A549 (cell line): ENCODE measurements around the gene STAT5B. TPM values are rescaled to one million over a fixed set of nuclear protein-coding genes. Genes with fewer than 3 reads are reported as not detected.

Source experiments
- ATAC-seq, 2 experiments: fragments of 200-7000 bp in 1 of 2; fragments of >200 bp in 1 of 2; cut with Nextera tagmentation in 1 of 2; cut with Tn5 transposase in 1 of 2; 3 replicates each; pipeline versions ENCODE4 v1.8.0 to v1.9.1; 2018 to 2020; ENCODE audit warnings: mild to moderate bottlenecking in 1 of 2, moderate library complexity in 1 of 2
- CTCF ChIA-PET: fragments of 300-600 bp; sonication (Branson Sonifier 250); formaldehyde crosslinking; extraction: SDS; loops from one replicate; lab custom pipeline; 2021; ENCODE audit warnings: antibody characterized with exemption, inconsistent platforms; lab: Yijun Ruan, JAX
- POLR2A ChIA-PET: fragments of 350-600 bp; formaldehyde crosslinking; extraction: SDS; loops from one replicate; lab custom pipeline; 2021; ENCODE audit warnings: antibody characterized with exemption, inconsistent platforms; lab: Yijun Ruan, JAX
- DNase-seq, 2 experiments: peaks; one replicate each; pipeline versions ENCODE4 v3.0.0 to v3.0.0-alpha.2; 2011 to 2016; ENCODE audit warnings: low read depth in 1 of 2, low spot score in 1 of 2
- FAIRE-seq: peaks from 2 replicates; lab custom pipeline; 2011; peaks lifted over from hg19 to GRCh38; lab: Jason Lieb, UNC
- H3K27ac ChIP-seq, 2 experiments: fragments of >200 bp; sonication (Bioruptor Twin); formaldehyde crosslinking; 3 replicates each; pipeline ENCODE4 v1.5.1; 2016 to 2017
- H3K4me1 ChIP-seq: fragments of >200 bp; sonication (Bioruptor Twin); formaldehyde crosslinking; 3 replicates; pipeline ENCODE4 v1.6.1; 2016
- H3K4me2 ChIP-seq: fragments of >200 bp; sonication (Bioruptor Twin); formaldehyde crosslinking; 3 replicates; pipeline ENCODE4 v1.6.1; 2016
- H3K4me3 ChIP-seq: fragments of >200 bp; sonication (Bioruptor Twin); formaldehyde crosslinking; 3 replicates; pipeline ENCODE4 v1.5.1; 2016
- H3K9me3 ChIP-seq: fragments of >200 bp; sonication (Bioruptor Twin); formaldehyde crosslinking; 3 replicates; pipeline ENCODE4 v1.6.1; 2016
- CBX2 ChIP-seq: fragments of 200-600 bp; sonication (generic); IDR thresholded peaks from 2 replicates; pipeline ENCODE4 v1.6.1; 2016; ENCODE audit warnings: low read depth, mild to moderate bottlenecking, borderline replicate concordance
- CHD4 ChIP-seq: fragments of 200-600 bp; sonication (generic); IDR thresholded peaks from 2 replicates; pipeline ENCODE4 v1.6.1; 2016; ENCODE audit warnings: antibody characterized with exemption, mild to moderate bottlenecking, borderline replicate concordance
- EHMT2 ChIP-seq: fragments of 200-600 bp; sonication (generic); IDR thresholded peaks from 2 replicates; pipeline ENCODE4 v1.6.1; 2016; ENCODE audit warnings: antibody characterized with exemption, low read depth, mild to moderate bottlenecking, moderate library complexity
- HEYL ChIP-seq: fragments of 250-450 bp; sonication (Bioruptor Pico); IDR thresholded peaks from 2 replicates; pipeline ENCODE4 v1.8.0; 2021; ENCODE audit warnings: mild to moderate bottlenecking, moderate library complexity
- MAFK ChIP-seq: fragments of 450-650 bp; IDR thresholded peaks from 2 replicates; pipeline ENCODE4 v1.6.1; 2014; ENCODE audit not compliant: partially characterized antibody
- MAZ ChIP-seq: fragments of 150-350 bp; IDR thresholded peaks from 2 replicates; pipeline ENCODE4 v1.6.1; 2014; ENCODE audit warnings: antibody characterized with exemption, low read depth, low read length, borderline replicate concordance
- RFX5 ChIP-seq: fragments of 450-650 bp; IDR thresholded peaks from 2 replicates; pipeline ENCODE4 v1.7.1; 2014; ENCODE audit warnings: antibody characterized with exemption, mild to moderate bottlenecking, moderate library complexity
- RNF2 ChIP-seq: fragments of 200-600 bp; sonication (generic); IDR thresholded peaks from 2 replicates; pipeline ENCODE4 v1.6.1; 2016; ENCODE audit warnings: low read depth, mild to moderate bottlenecking, antibody characterized with exemption, moderate library complexity, borderline replicate concordance
- SMC3 ChIP-seq: fragments of >200 bp; sonication (Bioruptor Twin); formaldehyde crosslinking; IDR thresholded peaks from 3 replicates; pipeline ENCODE4 v1.6.1; 2018; ENCODE audit warnings: inconsistent platforms
- TP53 ChIP-seq: fragments of 250-450 bp; sonication (Bioruptor Pico); IDR thresholded peaks from 2 replicates; pipeline ENCODE4 v1.5.0; 2021; ENCODE audit warnings: mild to moderate bottlenecking, moderate library complexity
- ZFP36 ChIP-seq: fragments of 450-650 bp; IDR thresholded peaks from 2 replicates; pipeline ENCODE4 v1.6.1; 2014; ENCODE audit warnings: borderline replicate concordance; ENCODE audit not compliant: partially characterized antibody
- ZNF302 ChIP-seq: fragments of 250-450 bp; sonication (Bioruptor Pico); IDR thresholded peaks from 2 replicates; pipeline ENCODE4 v1.9.0; 2021; ENCODE audit warnings: inconsistent platforms, mild to moderate bottlenecking, moderate library complexity
- ZSCAN20 ChIP-seq: fragments of 250-450 bp; sonication (Bioruptor Pico); IDR thresholded peaks from 2 replicates; pipeline ENCODE4 v1.8.0; 2022; ENCODE audit warnings: mild to moderate bottlenecking, moderate library complexity
- WGBS: methylation state at CpG from one replicate; pipeline ENCODE4 v1.1.6; 2017; ENCODE audit errors: missing lambda C conversion rate; 5-methylcytosine and 5-hydroxymethylcytosine counted together
- polyA plus RNA-seq, 4 experiments: library from polyadenylated mRNA; depleted of rRNA in 3 of 4; stranded (reverse); fragments of >200 nt; fragmentation: RNase III in 1 of 4; extraction: RNeasy Plus Mini Kit Qiagen cat#74134 plus additional on column Dnase treatment in 1 of 4; gene quantifications; 2 replicates in 3 of 4; 3 replicates in 1 of 4; pipeline ENCODE4 v1.2.3, GENCODE V29; 2011 to 2017
- TF ChIP-seq, protein P1 (sequence below): fragments of 250-450 bp; sonication (Bioruptor Pico); IDR thresholded peaks from 2 replicates; pipeline ENCODE4 v1.5.0; 2021; ENCODE audit warnings: mild to moderate bottlenecking, moderate library complexity, borderline replicate concordance
- TF ChIP-seq, protein P2 (sequence below): fragments of 200-600 bp; sonication (generic); IDR thresholded peaks from 2 replicates; pipeline ENCODE4 v1.6.1; 2016; ENCODE audit warnings: antibody characterized with exemption, mild to moderate bottlenecking, moderate library complexity

Gene STAT5B
- polyA plus RNA-seq, 2 of the 4 experiments (the other 2 are of a cell fraction), result 31.2 to 37.6 TPM

DNA sequence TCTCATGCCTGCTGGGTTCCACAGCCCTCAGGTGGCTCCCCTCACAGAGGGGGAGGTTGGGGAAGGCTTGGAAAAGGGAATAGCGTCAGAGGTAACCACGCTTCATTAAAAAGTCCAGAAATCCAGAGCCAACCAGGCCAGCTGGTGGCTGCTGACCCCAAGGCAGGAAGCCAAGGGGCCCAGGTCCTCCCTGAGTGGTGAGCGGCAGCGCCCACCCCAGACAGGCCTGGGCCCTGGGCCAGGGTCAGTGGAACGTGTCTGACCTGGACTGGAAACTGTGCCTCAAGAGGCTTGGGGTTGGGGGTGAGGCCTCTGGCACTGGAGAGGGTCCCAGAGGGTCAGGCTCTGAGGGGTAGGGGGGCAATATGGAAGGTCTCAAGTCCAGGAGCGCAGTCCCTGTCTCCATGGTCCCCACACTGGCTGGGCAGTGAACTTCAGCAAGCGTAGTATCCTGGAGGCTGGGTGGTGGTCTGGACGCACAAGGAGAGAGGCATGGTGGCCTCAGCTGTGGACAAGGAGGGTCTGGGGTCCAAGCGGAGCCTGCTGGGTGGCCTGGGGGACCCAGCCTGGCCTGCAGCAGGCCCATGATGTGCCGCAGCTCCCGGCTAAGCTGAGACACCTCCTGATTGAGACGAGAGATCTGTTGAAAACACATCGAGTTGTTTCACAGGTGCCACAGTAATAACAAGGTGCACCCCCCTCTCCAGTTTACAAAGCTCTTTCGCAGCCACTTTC is 116.2 kb downstream of the STAT5B start:
- no peaks in the 10 kb centered on the region for H3K9me3 ChIP-seq
- FAIRE-seq, result no peak
- no peak overlapping the region for H3K27ac ChIP-seq
- ATAC-seq, result no peak
- peaks cover 5% of the 10 kb centered on the region; the same call in 1 of the 3 replicates for H3K4me1 ChIP-seq
- no peak for DNase-seq
- WGBS, result 70% methylated on average over 14 of the region's 14 CpGs
- POLR2A ChIA-PET, result no interaction called here
- no peak overlapping the region for H3K4me2 ChIP-seq
- no peak overlapping the region for H3K4me3 ChIP-seq
- TF ChIP-seq EHMT2, result no peak
- TF ChIP-seq MAFK, result no peak
- TF ChIP-seq SMC3, result no peak
- no peak for TF ChIP-seq MAZ
- TF ChIP-seq ZNF302 (CRISPR knock-in tag), result no peak
- no peak for TF ChIP-seq ZFP36
- TF ChIP-seq RFX5, result no peak
- TF ChIP-seq RNF2, result no peak
- no peak for TF ChIP-seq CBX2
- TF ChIP-seq TP53, result no peak
- TF ChIP-seq, protein P1, sequence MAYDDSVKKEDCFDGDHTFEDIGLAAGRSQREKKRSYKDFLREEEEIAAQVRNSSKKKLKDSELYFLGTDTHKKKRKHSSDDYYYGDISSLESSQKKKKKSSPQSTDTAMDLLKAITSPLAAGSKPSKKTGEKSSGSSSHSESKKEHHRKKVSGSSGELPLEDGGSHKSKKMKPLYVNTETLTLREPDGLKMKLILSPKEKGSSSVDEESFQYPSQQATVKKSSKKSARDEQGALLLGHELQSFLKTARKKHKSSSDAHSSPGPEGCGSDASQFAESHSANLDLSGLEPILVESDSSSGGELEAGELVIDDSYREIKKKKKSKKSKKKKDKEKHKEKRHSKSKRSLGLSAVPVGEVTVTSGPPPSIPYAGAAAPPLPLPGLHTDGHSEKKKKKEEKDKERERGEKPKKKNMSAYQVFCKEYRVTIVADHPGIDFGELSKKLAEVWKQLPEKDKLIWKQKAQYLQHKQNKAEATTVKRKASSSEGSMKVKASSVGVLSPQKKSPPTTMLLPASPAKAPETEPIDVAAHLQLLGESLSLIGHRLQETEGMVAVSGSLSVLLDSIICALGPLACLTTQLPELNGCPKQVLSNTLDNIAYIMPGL (CRISPR knock-in tag), result no peak
- no peak for TF ChIP-seq ZSCAN20 (CRISPR knock-in tag)
- no peak for TF ChIP-seq HEYL (CRISPR knock-in tag)
- CTCF ChIA-PET, result interaction anchor here (0.6 to 2.3 kb wide), 7 partner anchors 8 to 62 kb away, joined by 3 to 6 read pairs (median 3); partner anchors contain the start of genes GHDC and HCRT

DNA sequence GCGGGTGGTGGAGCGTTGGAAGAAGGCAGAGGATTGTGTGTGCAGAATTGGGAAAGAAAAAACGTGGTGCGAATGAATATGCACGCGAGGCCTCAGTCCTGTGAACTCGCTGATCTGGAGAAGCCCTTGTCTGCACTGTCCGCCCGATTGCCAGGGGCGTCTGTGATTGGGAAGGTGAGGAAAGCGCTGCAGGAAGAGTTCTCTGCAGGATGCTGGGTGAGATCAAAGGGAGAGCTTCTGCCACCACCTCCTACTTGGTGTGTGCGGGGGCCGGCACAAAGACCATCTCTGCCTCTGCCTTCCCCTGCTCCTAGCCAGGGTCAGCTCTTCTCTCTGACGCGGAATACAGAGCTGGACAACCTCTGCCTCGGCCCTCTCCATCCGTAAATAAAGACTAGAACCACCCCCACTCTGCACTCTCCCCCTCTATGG is 120.6 kb downstream of the STAT5B start:
- WGBS, result 77% methylated on average over 17 of the region's 17 CpGs
- Histone ChIP-seq H3K9me3 (no peaks in the 10 kb centered on the region), H3K4me3 (peak overlapping the region; percentile 86), H3K27ac (peak overlapping the region; percentile 77 to 84), H3K4me1 (peaks cover 13% of the 10 kb centered on the region; the same call in 1 of the 3 replicates), H3K4me2 (peak overlapping the region; percentile 74)
- ChIA-PET CTCF (interaction anchor here (0.7 to 1.6 kb wide), 4 partner anchors 26 to 192 kb away, joined by 3 to 6 read pairs (median 3); no protein-coding TSS in a partner anchor), POLR2A (no interaction called here)
- no peak for DNase-seq
- TF ChIP-seq, protein P2, sequence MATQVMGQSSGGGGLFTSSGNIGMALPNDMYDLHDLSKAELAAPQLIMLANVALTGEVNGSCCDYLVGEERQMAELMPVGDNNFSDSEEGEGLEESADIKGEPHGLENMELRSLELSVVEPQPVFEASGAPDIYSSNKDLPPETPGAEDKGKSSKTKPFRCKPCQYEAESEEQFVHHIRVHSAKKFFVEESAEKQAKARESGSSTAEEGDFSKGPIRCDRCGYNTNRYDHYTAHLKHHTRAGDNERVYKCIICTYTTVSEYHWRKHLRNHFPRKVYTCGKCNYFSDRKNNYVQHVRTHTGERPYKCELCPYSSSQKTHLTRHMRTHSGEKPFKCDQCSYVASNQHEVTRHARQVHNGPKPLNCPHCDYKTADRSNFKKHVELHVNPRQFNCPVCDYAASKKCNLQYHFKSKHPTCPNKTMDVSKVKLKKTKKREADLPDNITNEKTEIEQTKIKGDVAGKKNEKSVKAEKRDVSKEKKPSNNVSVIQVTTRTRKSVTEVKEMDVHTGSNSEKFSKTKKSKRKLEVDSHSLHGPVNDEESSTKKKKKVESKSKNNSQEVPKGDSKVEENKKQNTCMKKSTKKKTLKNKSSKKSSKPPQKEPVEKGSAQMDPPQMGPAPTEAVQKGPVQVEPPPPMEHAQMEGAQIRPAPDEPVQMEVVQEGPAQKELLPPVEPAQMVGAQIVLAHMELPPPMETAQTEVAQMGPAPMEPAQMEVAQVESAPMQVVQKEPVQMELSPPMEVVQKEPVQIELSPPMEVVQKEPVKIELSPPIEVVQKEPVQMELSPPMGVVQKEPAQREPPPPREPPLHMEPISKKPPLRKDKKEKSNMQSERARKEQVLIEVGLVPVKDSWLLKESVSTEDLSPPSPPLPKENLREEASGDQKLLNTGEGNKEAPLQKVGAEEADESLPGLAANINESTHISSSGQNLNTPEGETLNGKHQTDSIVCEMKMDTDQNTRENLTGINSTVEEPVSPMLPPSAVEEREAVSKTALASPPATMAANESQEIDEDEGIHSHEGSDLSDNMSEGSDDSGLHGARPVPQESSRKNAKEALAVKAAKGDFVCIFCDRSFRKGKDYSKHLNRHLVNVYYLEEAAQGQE, result no peak
- TF ChIP-seq CHD4, result peak; percentile 90; the same call in 1 of the 2 replicates
- no peak for ATAC-seq
- FAIRE-seq, result no peak
